ENCODE measurements around the gene TNNC1.

TNNC1 gene

DNA sequence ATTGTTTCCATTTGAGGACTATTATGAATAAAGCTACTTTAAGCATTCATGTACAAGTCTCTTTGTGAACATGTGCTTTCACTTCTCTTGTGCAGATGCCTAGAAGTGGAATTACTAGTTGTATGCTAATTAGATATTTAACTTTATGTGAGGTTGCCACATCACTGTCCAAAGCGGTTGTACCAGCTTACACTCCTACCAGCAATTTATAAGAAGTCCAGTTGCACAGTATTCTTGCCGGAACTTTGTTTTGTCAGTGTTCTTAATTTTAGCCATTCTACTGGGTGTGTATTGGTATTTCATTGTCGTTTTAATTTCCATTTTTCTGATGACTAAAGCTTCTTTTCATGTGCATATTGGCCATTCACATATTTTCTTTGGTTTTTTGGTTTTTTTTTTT lies 38.0 kb downstream of the TNNC1 start:
- H3K36me3 Mint-ChIP-seq, result no peaks in the 10 kb centered on the region
- H3K27ac Mint-ChIP-seq, result no peak overlapping the region
- H3K27me3 Mint-ChIP-seq, result no peaks in the 10 kb centered on the region
- H3K4me1 Mint-ChIP-seq (ENCODE audit: low read depth), result peaks cover 22% of the 10 kb centered on the region
- no peak overlapping the region for H3K4me3 Mint-ChIP-seq
- no peaks in the 10 kb centered on the region for H3K9me3 Mint-ChIP-seq (ENCODE audit: low read depth)

DNA sequence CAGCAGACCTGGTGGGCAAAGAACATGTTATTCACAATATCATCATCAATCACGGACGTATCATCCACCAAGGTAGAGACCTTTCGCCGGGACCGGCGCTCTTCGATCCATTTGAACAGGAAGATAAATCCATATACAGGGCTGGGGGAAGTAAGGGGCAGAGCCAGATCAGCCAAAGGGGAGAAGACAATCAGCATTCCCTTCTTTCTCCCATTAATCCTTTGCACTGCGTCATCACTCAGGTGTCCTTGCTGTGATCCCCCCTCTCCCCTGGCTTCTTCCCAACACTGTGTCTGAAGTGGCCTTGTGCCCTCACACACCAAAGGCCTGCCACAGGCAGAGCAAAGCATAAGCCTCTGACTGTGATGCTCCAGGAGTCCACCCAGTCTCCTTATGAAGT lies 45.4 kb downstream of the TNNC1 start:
- H3K9me3 Mint-ChIP-seq (ENCODE audit: low read depth), result no peaks in the 10 kb centered on the region
- H3K36me3 Mint-ChIP-seq, result peaks cover 2% of the 10 kb centered on the region
- peak overlapping the region; percentile 96 for H3K4me3 Mint-ChIP-seq
- peak overlapping the region; percentile 85 for H3K27ac Mint-ChIP-seq
- H3K4me1 Mint-ChIP-seq (ENCODE audit: low read depth), result peaks cover 36% of the 10 kb centered on the region
- H3K27me3 Mint-ChIP-seq, result no peaks in the 10 kb centered on the region

DNA sequence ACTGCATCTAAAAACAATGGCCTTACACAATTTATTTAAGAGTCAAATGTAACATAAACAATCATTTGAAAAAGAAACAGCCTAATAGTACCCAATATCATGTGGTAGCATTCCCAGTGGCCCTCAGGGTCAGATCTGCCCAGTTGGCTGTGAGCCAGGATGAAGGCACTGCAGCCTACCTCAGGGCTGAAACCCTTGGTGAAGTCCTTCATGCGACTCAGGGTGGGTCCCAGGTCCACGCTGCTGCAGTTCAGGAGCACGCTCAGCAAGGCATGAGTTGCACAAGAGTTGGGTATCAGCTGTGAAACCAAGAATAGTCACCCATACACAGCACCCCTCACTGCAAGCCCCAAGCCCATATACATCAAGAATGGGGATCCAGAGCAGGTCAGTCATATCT lies 46.1 kb downstream of the TNNC1 start:
- Mint-ChIP-seq H3K27ac (peak overlapping the region; percentile 85), H3K27me3 (no peaks in the 10 kb centered on the region), H3K4me1 (ENCODE audit: low read depth) (peaks cover 35% of the 10 kb centered on the region), H3K4me3 (peak overlapping the region; percentile 96), H3K36me3 (peaks cover 2% of the 10 kb centered on the region), H3K9me3 (ENCODE audit: low read depth) (no peaks in the 10 kb centered on the region)

DNA sequence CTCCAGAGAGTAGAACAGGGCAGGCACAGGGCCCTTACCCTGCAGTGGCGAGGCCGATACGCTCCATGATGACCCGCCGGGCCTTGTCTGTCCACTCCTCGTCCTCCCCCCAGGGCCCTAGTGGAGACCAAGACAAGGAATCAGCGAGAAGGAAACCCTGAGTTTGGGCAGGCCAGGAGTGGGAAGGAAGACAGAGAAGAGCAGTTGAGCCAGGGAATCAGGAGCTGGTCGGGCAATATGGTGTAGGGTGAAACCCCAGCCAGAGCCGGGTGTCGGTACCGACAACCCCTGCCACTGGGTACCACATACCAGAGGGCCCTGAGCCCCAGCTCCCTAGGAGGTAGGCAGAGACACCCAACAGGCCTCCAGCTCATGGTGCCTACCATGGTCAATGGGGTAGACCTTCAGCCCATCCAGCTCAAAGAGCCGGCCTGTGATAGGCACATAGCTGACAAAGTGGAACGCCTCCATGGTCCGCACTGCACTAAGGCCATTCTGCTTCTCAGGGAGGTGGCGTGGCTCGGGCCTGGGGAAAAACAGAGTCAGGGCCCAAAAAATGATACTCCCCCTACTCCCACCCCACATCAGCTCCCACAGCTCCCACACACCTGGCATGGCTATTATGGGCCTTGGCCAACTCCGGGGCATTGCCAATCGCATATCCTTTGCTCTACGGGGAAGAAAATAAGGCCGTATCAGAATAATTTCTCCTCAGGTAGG lies 46.9 kb downstream of the TNNC1 start:
- H3K27ac Mint-ChIP-seq, result peak overlapping the region; percentile 41
- H3K27me3 Mint-ChIP-seq, result no peaks in the 10 kb centered on the region
- peaks cover 2% of the 10 kb centered on the region for H3K36me3 Mint-ChIP-seq
- peaks cover 27% of the 10 kb centered on the region for H3K4me1 Mint-ChIP-seq (ENCODE audit: low read depth)
- H3K4me3 Mint-ChIP-seq, result no peak overlapping the region
- no peaks in the 10 kb centered on the region for H3K9me3 Mint-ChIP-seq (ENCODE audit: low read depth)

DNA sequence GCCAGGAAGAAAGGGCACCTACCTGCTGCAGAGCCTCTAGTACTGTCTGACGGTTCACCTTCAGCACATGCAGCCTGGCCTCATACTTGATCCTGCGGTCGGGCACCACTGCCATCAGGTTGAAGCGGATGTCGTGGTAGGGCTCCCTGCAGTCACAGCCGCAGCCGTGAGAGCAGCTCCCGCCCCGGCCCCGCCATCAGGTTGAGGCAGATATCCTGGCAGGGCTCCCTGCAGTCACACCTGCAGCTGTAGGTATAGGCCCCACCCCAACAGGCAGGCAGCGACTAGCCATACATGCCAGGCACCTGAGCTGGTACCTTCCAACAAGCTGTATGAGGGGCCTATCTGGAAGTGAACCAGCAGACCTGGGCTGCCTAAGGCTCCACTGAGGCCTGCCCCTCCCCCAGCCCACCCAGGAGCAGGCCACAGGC lies 47.6 kb downstream of the TNNC1 start:
- Mint-ChIP-seq H3K36me3 (peaks cover 2% of the 10 kb centered on the region), H3K4me3 (no peak overlapping the region), H3K27me3 (no peaks in the 10 kb centered on the region), H3K27ac (no peak overlapping the region), H3K9me3 (ENCODE audit: low read depth) (no peaks in the 10 kb centered on the region), H3K4me1 (ENCODE audit: low read depth) (peaks cover 20% of the 10 kb centered on the region)

DNA sequence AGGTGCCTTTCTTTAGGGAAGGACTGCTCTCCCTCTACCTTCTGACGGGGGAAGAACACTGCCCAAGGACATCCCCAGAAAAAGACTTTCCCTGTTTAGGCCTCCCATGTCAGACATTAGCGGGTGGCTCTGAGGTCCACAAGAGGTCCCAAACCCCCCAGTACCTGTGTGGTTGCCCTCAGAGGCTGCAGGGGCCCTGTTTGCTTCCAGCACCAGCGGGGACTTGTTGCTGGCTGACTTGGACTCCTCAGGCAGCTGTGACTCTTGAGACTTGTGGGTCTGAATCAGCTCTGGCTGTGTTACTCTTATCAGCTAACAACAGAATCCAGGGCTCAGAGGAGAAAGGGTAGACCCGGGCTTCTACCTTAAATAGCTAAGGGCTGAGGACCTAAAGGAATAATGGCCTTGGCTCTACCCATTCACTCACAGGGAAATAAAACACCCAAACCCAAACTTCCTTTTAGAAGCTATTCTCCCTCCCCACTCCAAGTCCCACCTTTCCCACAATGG lies 48.2 kb downstream of the TNNC1 start:
- no peaks in the 10 kb centered on the region for H3K9me3 Mint-ChIP-seq (ENCODE audit: low read depth)
- H3K27ac Mint-ChIP-seq, result no peak overlapping the region
- H3K36me3 Mint-ChIP-seq, result peaks cover 2% of the 10 kb centered on the region
- H3K4me3 Mint-ChIP-seq, result no peak overlapping the region
- H3K4me1 Mint-ChIP-seq (ENCODE audit: low read depth), result peaks cover 16% of the 10 kb centered on the region
- H3K27me3 Mint-ChIP-seq, result no peaks in the 10 kb centered on the region

DNA sequence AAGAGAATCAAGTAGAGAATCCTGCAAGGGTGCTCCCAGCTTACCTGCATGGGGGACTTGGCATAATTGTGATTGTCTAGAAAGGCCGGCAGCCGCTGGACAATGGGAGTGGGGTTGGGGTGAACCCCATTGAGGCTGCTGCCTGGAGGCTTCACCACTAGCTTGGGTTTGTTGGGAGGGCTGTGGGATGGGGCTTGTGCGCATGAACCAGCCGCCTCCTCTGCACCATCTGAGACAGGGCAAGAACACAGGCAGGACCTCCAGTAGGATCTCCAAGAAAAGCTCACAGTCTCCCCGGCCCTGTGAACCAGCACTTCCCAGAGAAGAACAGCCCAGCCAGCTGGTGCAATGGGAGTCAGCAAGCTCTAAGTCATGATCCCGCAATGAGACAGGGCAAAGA lies 48.8 kb downstream of the TNNC1 start:
- Mint-ChIP-seq H3K4me1 (ENCODE audit: low read depth) (peaks cover 16% of the 10 kb centered on the region), H3K27ac (no peak overlapping the region), H3K4me3 (no peak overlapping the region), H3K9me3 (ENCODE audit: low read depth) (no peaks in the 10 kb centered on the region), H3K27me3 (no peaks in the 10 kb centered on the region), H3K36me3 (peaks cover 2% of the 10 kb centered on the region)

DNA sequence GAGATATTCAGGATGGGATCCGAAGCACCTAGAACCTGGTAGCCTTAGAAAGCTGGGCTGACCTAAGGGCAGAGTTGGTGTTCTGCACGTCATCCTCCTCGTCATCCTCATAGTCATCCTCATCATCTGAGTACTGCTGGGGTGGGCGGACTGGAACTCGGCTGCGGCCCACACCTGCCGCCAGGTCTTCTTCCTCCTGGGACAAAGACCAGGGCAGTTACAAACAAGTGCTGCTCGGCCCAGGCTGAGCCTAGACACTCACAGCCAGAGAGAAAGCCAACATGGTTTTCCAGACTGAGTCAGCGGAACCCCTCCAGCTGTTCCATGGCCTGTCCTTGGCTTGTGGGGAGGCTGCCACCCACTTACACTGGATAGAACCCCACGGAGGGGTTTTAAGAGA lies 49.5 kb downstream of the TNNC1 start:
- no peaks in the 10 kb centered on the region for H3K27me3 Mint-ChIP-seq
- peaks cover 2% of the 10 kb centered on the region for H3K36me3 Mint-ChIP-seq
- H3K4me1 Mint-ChIP-seq (ENCODE audit: low read depth), result peaks cover 16% of the 10 kb centered on the region
- H3K9me3 Mint-ChIP-seq (ENCODE audit: low read depth), result no peaks in the 10 kb centered on the region
- H3K27ac Mint-ChIP-seq, result no peak overlapping the region
- H3K4me3 Mint-ChIP-seq, result no peak overlapping the region

DNA sequence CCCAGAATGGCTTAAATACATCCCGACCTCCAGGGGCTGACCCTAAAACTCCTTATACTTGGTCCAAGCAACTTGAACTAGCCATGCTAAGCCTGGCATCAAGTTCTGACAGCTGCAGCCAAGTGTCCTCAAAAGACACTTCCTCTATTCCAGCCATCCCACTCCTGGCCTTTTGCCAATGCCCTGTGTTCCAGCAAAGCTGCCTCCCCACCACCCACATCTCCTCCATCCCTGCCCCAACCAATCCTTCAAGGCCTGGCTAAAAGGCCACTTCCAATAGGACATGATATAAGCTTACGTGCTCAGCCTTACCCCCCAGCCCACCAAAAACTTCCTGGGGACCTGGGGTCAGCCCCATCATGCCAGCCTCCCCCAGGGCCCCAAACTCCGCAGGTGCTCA lies 49.9 kb downstream of the TNNC1 start:
- no peak overlapping the region for H3K4me3 Mint-ChIP-seq
- no peak overlapping the region for H3K27ac Mint-ChIP-seq
- no peaks in the 10 kb centered on the region for H3K27me3 Mint-ChIP-seq
- H3K36me3 Mint-ChIP-seq, result peaks cover 2% of the 10 kb centered on the region
- peaks cover 13% of the 10 kb centered on the region for H3K4me1 Mint-ChIP-seq (ENCODE audit: low read depth)
- H3K9me3 Mint-ChIP-seq (ENCODE audit: low read depth), result no peaks in the 10 kb centered on the region

DNA sequence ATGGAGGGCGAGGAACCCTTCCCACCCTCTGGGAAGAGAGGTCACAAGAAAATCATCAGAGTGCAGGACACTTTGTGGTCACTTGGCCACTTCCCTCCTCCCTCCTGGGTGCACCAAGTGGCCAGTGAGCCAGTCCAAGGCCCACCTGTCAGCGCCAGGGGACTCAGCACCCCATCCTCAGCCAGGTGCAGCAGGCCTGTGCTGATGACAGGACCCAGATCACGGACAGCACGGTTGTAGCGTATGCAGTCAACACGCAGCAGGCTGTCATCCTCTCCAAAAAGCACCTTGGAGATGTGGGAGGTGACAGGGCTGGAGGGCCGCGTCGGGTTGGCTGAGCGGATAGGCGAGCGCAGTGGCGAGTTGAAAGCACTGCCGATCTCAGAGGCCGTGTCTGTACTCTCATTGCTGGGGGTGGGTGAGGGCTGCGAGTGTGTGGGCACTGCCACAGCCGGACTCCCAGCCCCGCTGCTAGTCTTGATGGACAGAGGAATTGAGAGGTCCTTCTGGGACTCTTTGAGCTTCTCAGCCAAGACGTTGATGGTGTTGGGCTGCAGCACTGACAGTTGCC lies 50.5 kb downstream of the TNNC1 start:
- Mint-ChIP-seq H3K4me3 (no peak overlapping the region), H3K27ac (no peak overlapping the region), H3K9me3 (ENCODE audit: low read depth) (no peaks in the 10 kb centered on the region), H3K36me3 (peaks cover 2% of the 10 kb centered on the region), H3K4me1 (ENCODE audit: low read depth) (peaks cover 7% of the 10 kb centered on the region), H3K27me3 (no peaks in the 10 kb centered on the region)

DNA sequence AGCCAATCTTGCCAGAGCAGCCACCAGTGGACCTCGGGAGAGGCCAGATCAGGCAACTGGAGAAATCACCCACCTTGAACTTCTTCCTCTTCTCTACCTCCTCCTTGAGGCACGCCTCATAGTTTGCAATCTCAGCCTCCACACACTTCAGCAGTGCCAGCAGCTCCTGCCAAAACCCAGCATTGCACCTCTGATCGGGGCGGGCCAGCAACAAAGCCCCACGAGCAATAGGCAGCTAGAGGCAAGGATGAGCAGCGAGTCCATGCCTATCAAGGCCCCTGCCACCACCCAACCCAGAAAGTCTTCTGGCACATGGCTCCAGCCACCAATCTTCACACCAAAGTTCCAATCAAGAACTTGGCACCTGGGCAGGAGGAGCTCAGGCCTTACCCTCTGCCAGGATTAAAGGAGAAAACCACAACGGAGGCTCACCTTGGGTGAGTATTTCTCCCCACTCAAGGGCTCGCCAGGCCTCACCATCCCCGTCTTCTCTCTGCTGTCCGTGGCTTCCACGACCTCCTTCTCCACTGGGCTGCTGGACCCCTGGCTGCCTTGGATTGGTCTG lies 51.1 kb downstream of the TNNC1 start:
- Mint-ChIP-seq H3K4me1 (ENCODE audit: low read depth) (peaks cover 4% of the 10 kb centered on the region), H3K9me3 (ENCODE audit: low read depth) (no peaks in the 10 kb centered on the region), H3K36me3 (no peaks in the 10 kb centered on the region), H3K27me3 (no peaks in the 10 kb centered on the region), H3K27ac (no peak overlapping the region), H3K4me3 (no peak overlapping the region)

DNA sequence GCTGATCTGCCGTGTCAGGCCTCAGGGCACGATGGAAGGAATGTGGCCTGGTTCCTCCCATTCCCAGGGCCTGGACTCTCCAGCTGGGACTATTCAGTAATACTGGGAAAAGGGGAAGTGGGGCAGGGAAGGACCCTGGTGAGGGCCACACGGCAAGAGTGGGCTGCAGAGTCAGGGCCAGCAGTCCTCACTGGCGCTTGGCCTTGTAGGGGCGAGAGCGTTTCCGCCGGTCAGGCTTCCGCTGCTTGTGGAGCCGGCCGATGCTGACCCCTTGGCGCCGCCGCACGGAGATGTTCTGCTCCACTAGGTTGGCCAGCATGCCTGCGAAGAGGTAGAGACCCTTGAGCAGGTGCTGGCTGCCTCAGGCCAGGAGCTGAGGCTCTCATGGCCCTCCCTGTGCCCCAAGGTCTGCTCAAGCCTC lies 51.7 kb downstream of the TNNC1 start:
- Mint-ChIP-seq H3K36me3 (no peaks in the 10 kb centered on the region), H3K4me1 (ENCODE audit: low read depth) (peaks cover 4% of the 10 kb centered on the region), H3K9me3 (ENCODE audit: low read depth) (no peaks in the 10 kb centered on the region)

DNA sequence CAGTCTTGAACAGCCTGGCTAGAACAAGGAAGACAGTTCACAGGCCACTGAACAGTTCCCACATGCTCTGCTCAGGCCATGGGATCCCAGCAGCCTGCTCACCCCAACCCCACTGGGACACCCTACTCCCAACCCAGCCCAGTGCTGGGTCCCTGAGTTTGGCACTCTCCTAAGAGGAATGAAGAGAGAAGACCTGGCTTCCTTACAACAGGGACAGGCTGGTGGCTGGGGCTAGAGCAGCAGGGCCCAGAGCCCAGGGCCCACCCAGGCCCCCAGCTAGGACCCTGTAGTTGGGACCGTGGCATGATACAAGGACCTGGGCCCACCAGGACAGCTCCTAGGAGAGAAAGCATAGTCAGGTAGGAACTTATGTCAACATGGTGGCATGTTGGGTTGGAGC lies 52.3 kb downstream of the TNNC1 start:
- H3K9me3 Mint-ChIP-seq (ENCODE audit: low read depth), result no peaks in the 10 kb centered on the region
- H3K36me3 Mint-ChIP-seq, result no peaks in the 10 kb centered on the region
- H3K27me3 Mint-ChIP-seq, result no peaks in the 10 kb centered on the region
- H3K27ac Mint-ChIP-seq, result no peak overlapping the region
- H3K4me3 Mint-ChIP-seq, result no peak overlapping the region
- H3K4me1 Mint-ChIP-seq (ENCODE audit: low read depth), result peaks cover under 1% of the 10 kb centered on the region

More for the DNA sequence above, 51.7 kb downstream of the TNNC1 start:
- Mint-ChIP-seq H3K27me3 (no peaks in the 10 kb centered on the region), H3K27ac (no peak overlapping the region), H3K4me3 (no peak overlapping the region)
